OCI-LY1 (cell line): ENCODE measurements around the gene SLC12A7.

ENCODE experiments used
- H2AFZ ChIP-seq: fragments of 200-600 bp; sonication (generic), shearing (Covaris generic); 2 replicates; pipeline ENCODE4 v1.6.0; 2014; ENCODE audit warnings: antibody characterized with exemption, mild to moderate bottlenecking, low read length
- H3F3A ChIP-seq: fragments of 200-600 bp; sonication (generic), shearing (Covaris generic); 2 replicates; pipeline ENCODE4 v1.6.0; 2014; ENCODE audit warnings: mild to moderate bottlenecking, antibody characterized with exemption, low read length, moderate library complexity; ENCODE audit not compliant: insufficient read depth
- H3K27ac ChIP-seq: fragments of 200-600 bp; sonication (generic); 2 replicates; pipeline ENCODE4 v1.5.1; 2014; ENCODE audit warnings: low read length, mixed run types, mild to moderate bottlenecking, low read depth; ENCODE audit not compliant: poor library complexity, severe bottlenecking
- H3K27me3 ChIP-seq: fragments of 200-600 bp; sonication (generic); 2 replicates; pipeline ENCODE4 v1.6.0; 2014; ENCODE audit warnings: antibody characterized with exemption, mild to moderate bottlenecking, low read length, moderate library complexity; ENCODE audit not compliant: insufficient read depth
- H3K36me3 ChIP-seq: fragments of 200-600 bp; sonication (generic); 2 replicates; pipeline ENCODE4 v1.6.1; 2014; ENCODE audit warnings: mild to moderate bottlenecking, antibody characterized with exemption, low read length, moderate library complexity, mixed read lengths; ENCODE audit not compliant: insufficient read depth
- H3K4me1 ChIP-seq: fragments of 200-600 bp; sonication (generic); 2 replicates; pipeline ENCODE4 v1.5.1; 2014; ENCODE audit warnings: mild to moderate bottlenecking, low read length, moderate library complexity; ENCODE audit not compliant: insufficient read depth, severe bottlenecking
- H3K4me2 ChIP-seq: fragments of 200-600 bp; sonication (generic), shearing (Covaris generic); 2 replicates; pipeline ENCODE4 v1.6.1; 2014; ENCODE audit warnings: low read length
- H3K4me3 ChIP-seq: fragments of 200-600 bp; sonication (generic); 2 replicates; pipeline ENCODE4 v1.5.1; 2014; ENCODE audit warnings: low read length, low read depth, mild to moderate bottlenecking, mixed read lengths; ENCODE audit not compliant: poor library complexity, severe bottlenecking
- H3K79me2 ChIP-seq: fragments of 200-600 bp; shearing (Covaris generic); 2 replicates; pipeline ENCODE4 v1.6.1; 2016; ENCODE audit warnings: mixed run types, low read length, mixed read lengths; ENCODE audit not compliant: insufficient read depth
- H3K9ac ChIP-seq: fragments of 200-600 bp; sonication (generic), shearing (Covaris generic); 2 replicates; pipeline ENCODE4 v1.6.1; 2014; ENCODE audit warnings: mild to moderate bottlenecking, low read length, mixed read lengths
- H3K9me2 ChIP-seq: fragments of 200-600 bp; sonication (generic), shearing (Covaris generic); 2 replicates; pipeline ENCODE4 v1.6.1; 2014; ENCODE audit warnings: low read depth, mild to moderate bottlenecking, low read length, mixed read lengths
- H3K9me3 ChIP-seq: fragments of 200-600 bp; shearing (Covaris generic); 2 replicates; pipeline ENCODE4 v1.6.1; 2014; ENCODE audit warnings: low read length, mixed read lengths
- H4K20me1 ChIP-seq: fragments of 200-600 bp; sonication (generic), shearing (Covaris generic); 2 replicates; pipeline ENCODE4 v1.6.0; 2016; ENCODE audit warnings: mild to moderate bottlenecking, low read length; ENCODE audit not compliant: insufficient read depth
- EZH2 ChIP-seq: fragments of 200-600 bp; sonication (generic), shearing (Covaris generic); IDR thresholded peaks from 2 replicates; pipeline ENCODE4 v1.8.0; 2017; ENCODE audit warnings: borderline replicate concordance, mixed run types, mild to moderate bottlenecking, antibody characterized with exemption, low read length, moderate library complexity, mixed read lengths
- TF ChIP-seq, protein P1 (sequence below): fragments of 200-600 bp; sonication (generic), shearing (Covaris generic); IDR thresholded peaks from 2 replicates; pipeline ENCODE4 v1.5.1; 2017; ENCODE audit warnings: mild to moderate bottlenecking, antibody characterized with exemption, low read length, moderate library complexity, mixed read lengths

SLC12A7 gene

GRCh38 chr5:1151316-1151715 lies 39.5 kb upstream of the SLC12A7 start:
- H3K27ac ChIP-seq, result no peak overlapping the region
- no peaks in the 10 kb centered on the region for H3F3A ChIP-seq
- H3K79me2 ChIP-seq, result no peaks in the 10 kb centered on the region
- H3K4me2 ChIP-seq, result no peak overlapping the region
- no peaks in the 10 kb centered on the region for H3K9me3 ChIP-seq
- no peak overlapping the region for H3K9ac ChIP-seq
- H3K4me1 ChIP-seq, result no peaks in the 10 kb centered on the region
- H3K36me3 ChIP-seq, result no peaks in the 10 kb centered on the region
- no peak overlapping the region for H2AFZ ChIP-seq
- no peaks in the 10 kb centered on the region for H3K9me2 ChIP-seq
- no peaks in the 10 kb centered on the region for H4K20me1 ChIP-seq
- H3K4me3 ChIP-seq, result no peak overlapping the region
- TF ChIP-seq, protein P1, sequence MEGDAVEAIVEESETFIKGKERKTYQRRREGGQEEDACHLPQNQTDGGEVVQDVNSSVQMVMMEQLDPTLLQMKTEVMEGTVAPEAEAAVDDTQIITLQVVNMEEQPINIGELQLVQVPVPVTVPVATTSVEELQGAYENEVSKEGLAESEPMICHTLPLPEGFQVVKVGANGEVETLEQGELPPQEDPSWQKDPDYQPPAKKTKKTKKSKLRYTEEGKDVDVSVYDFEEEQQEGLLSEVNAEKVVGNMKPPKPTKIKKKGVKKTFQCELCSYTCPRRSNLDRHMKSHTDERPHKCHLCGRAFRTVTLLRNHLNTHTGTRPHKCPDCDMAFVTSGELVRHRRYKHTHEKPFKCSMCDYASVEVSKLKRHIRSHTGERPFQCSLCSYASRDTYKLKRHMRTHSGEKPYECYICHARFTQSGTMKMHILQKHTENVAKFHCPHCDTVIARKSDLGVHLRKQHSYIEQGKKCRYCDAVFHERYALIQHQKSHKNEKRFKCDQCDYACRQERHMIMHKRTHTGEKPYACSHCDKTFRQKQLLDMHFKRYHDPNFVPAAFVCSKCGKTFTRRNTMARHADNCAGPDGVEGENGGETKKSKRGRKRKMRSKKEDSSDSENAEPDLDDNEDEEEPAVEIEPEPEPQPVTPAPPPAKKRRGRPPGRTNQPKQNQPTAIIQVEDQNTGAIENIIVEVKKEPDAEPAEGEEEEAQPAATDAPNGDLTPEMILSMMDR, result no peak
- no peak for TF ChIP-seq EZH2
- no peaks in the 10 kb centered on the region; the same call in 1 of the 2 replicates for H3K27me3 ChIP-seq

DNA sequence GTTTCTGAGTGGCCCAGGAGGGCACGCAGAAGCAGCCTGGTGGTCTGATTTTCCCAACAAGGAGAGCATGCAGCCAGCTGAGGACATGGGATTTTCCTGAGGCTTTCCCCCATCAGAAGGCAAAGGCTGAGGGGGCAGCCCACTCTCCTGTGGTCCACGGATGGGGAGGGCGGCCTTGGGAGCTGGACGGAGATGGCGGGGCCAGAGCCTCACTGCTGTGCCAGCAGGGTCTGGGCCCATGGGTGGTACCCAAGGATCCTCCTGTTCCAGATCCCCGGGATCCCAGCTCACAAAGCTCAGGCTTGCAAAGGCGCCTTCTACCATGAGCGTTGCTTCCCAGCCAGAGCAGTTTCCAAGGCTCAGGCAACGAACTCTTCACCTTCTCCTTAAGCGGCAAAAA lies 39.0 kb upstream of the SLC12A7 start:
- Histone ChIP-seq H3K36me3 (no peaks in the 10 kb centered on the region), H3K27ac (no peak overlapping the region), H2AFZ (no peak overlapping the region), H3K9ac (no peak overlapping the region), H3K4me1 (no peaks in the 10 kb centered on the region), H3K4me2 (no peak overlapping the region), H3K4me3 (no peak overlapping the region), H3F3A (no peaks in the 10 kb centered on the region), H3K9me3 (no peaks in the 10 kb centered on the region), H3K9me2 (no peaks in the 10 kb centered on the region), H3K79me2 (no peaks in the 10 kb centered on the region), H3K27me3 (no peaks in the 10 kb centered on the region; the same call in 1 of the 2 replicates), H4K20me1 (no peaks in the 10 kb centered on the region)
- TF ChIP-seq, protein P1, result no peak
- no peak for TF ChIP-seq EZH2

- Histone ChIP-seq H2AFZ (no peak overlapping the region), H3K27me3 (no peaks in the 10 kb centered on the region; the same call in 1 of the 2 replicates), H3K4me3 (no peak overlapping the region), H3K79me2 (no peaks in the 10 kb centered on the region), H3K27ac (no peak overlapping the region), H3F3A (no peaks in the 10 kb centered on the region), H3K9me2 (no peaks in the 10 kb centered on the region), H4K20me1 (no peaks in the 10 kb centered on the region), H3K36me3 (no peaks in the 10 kb centered on the region), H3K4me2 (no peak overlapping the region), H3K4me1 (no peaks in the 10 kb centered on the region), H3K9me3 (no peaks in the 10 kb centered on the region), H3K9ac (no peak overlapping the region)
- TF ChIP-seq EZH2, result no peak
- TF ChIP-seq, protein P1, result no peak
Observed at GRCh38 chr5:1144638-1145396, 33.0 kb upstream of the SLC12A7 start.
